NK-92 (cell line): ENCODE results near the gene GNG3.
"Not testable (repeated sequence)": the region's sequence is repeated elsewhere in the genome, so short reads cannot be mapped to it uniquely, and the experiment has no call there.

Experiments
- DNase-seq: peaks from one replicate; lab custom pipeline; 2025; ENCODE audit not compliant: unreplicated experiment; lab: John Stamatoyannopoulos, UW

The GNG3 gene

GRCh38 chr11:62716206-62716605 is 8.7 kb downstream of the GNG3 start:
- no peak for DNase-seq

- no peak for DNase-seq
These were observed 9.3 kb downstream of the GNG3 start for GRCh38 chr11:62716816-62717215.

GRCh38 chr11:62719302-62719978 is 12.0 kb downstream of the GNG3 start:
- DNase-seq: no peak

GRCh38 chr11:62721994-62722393 is 14.5 kb downstream of the GNG3 start:
- no peak for DNase-seq

- DNase-seq: no peak
These were observed 16.7 kb downstream of the GNG3 start for GRCh38 chr11:62724171-62724570.

- no peak for DNase-seq
These were observed 18.2 kb downstream of the GNG3 start for GRCh38 chr11:62725646-62726045.

GRCh38 chr11:62726156-62726914 is 18.9 kb downstream of the GNG3 start:
- no peak for DNase-seq

GRCh38 chr11:62726915-62727164 is 19.4 kb downstream of the GNG3 start:
- no peak for DNase-seq

GRCh38 chr11:62727165-62727871 is 19.8 kb downstream of the GNG3 start, which contains the start of gene HNRNPUL2:
Gene HNRNPUL2, minus strand, starts transcription at chr11:62727457. Its CDS starts 301 bp downstream, at chr11:62727156.
- DNase-seq: peak; percentile 88

- DNase-seq: peak; percentile 16
These were observed 20.3 kb downstream of the GNG3 start for GRCh38 chr11:62727872-62728170.

DNA sequence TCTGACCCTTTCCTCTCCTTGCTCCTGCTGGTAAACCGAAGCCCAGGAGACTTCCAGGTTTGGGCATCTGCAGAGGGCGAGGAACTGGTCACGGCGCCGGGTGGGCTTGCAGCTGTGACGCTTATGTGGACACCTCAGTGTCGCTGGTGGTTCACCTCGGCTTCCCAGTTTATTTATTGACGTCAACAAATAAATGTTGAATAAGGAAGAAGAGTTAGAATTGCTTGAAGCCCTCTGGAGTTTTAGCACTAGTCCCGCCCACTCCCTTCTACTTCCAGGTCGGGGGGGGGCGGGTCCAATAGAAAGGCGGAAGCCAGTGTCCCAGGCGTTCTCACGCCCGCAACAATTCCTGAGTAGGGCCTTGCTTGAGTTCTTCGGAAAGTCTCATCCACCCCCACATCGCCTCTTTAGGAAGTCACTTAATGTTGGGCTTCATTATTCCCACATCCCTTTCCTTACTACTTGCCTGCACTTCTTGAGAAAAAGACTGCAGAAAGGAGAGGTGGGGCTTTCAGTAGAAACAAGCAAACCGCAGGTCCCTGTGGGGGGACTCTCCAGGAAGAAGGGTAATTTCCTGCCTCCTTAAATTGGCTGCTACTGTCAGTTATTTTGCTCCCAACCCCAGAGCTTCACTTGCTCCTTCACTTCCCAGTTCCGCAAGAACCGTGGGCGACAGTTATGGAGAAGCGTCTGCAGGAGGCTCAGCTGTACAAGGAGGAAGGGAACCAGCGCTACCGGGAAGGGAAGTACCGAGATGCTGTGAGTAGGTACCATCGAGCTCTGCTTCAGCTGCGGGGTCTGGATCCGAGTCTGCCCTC is 20.9 kb downstream of the GNG3 start, which contains the start of gene TTC9C:
TSS of gene TTC9C (plus strand) at position 316 of the 818 bp plus-strand sequence. CDS start at position 679, 363 bp downstream.
- DNase-seq: peak; percentile 28

GRCh38 chr11:62730076-62730475 is 22.6 kb downstream of the GNG3 start:
- DNase-seq: not testable (repeated sequence)

- DNase-seq: no peak
These were observed 25.4 kb downstream of the GNG3 start for GRCh38 chr11:62732830-62733229.

- DNase-seq: no peak
These were observed 29.7 kb downstream of the GNG3 start for GRCh38 chr11:62737196-62737595.

DNA sequence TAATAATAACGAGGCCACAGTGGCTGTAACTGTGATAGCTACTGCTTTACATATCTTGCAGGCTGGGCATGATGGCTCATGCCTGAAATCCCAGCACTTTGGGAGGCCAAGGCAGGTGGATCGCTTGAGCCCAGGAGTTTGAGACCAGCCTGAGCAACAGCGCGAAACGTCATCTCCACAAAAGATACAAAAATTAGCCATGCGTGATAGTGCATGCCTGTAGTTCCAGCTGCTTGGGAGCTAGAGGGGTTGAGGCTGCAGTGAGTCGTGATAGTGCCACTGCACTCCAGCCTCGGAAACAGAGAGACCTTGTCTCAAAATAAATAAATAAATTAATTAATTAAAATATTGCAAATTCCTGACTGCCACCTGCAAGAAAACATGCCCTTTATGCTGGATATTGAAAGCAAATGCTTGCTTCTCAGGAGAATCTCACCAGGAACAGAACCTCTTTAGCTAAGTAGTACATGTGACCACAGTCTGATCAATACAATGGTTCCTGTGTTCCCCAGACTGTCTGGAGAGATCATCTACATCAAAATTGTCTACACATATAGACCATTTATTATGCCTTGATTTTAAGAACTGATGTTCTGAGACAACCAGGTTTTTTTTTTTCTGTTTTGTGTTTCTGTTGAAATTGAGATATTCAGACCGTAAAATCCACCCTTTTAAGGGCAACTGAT is 40.1 kb downstream of the GNG3 start:
- no peak for DNase-seq

DNA sequence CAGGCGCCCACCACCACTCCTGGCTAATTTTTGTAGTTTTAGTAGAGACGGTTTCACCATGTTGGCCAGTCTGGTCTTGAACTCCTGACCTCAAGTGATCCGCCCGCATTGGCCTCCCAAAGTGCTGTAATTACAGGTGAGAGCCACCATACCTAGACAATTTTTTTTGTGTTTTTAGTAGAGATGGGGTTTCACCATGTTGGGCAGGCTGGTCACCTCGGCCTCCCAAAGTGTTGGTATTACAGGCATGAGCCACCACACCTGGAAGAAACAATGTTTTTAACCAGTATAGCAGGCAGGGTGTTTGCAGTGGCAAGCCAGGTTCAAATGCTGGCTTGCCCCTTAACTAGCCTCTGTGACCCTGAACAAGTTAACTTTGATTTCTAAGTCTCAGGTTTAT is 42.5 kb downstream of the GNG3 start:
- not testable (repeated sequence) for DNase-seq

- DNase-seq: no peak
These were observed 44.8 kb downstream of the GNG3 start for GRCh38 chr11:62752177-62752785.

GRCh38 chr11:62752994-62753735 is 45.7 kb downstream of the GNG3 start:
- no peak for DNase-seq

GRCh38 chr11:62753736-62754603 is 46.5 kb downstream of the GNG3 start, which contains the start of gene ZBTB3:
Gene ZBTB3, minus strand, starts transcription at chr11:62754160. Its CDS starts 496 bp downstream, at chr11:62753664.
- peak; percentile 82 for DNase-seq
